Activated CD4-positive, alpha-beta T cell treated with anti-CD3 and anti-CD28 coated beads for 36 hours (primary cell): ENCODE results near the gene KRTAP5-2. TPM values are rescaled to one million over a fixed set of nuclear protein-coding genes. Genes with fewer than 3 reads are reported as not detected.
A peak's percentile ranks its signal among the peaks of the same experiment; 100 is the strongest.

Experiments used
- ATAC-seq: fragments of 200-7000 bp; cut with Tn5 transposase; one replicate; pipeline ENCODE4 v1.10.0; 2021; ENCODE audit warnings: mild to moderate bottlenecking, moderate library complexity
- CTCF ChIA-PET: fragments of 350-600 bp; sonication (Branson Sonifier 250); formaldehyde crosslinking; loops from one replicate; lab custom pipeline; 2021; ENCODE audit warnings: antibody characterized with exemption; lab: Charles Lee
- POLR2A ChIA-PET: fragments of 350-600 bp; sonication (Branson Sonifier 250); formaldehyde crosslinking; loops from one replicate; lab custom pipeline; 2021; ENCODE audit warnings: antibody characterized with exemption, inconsistent platforms; lab: Charles Lee
- DNase-seq: peaks from one replicate; pipeline ENCODE4 v3.0.0-alpha.2; 2020
- H3K27ac Mint-ChIP-seq: one replicate; pipeline ENCODE4 v1.8.0; 2021; ENCODE audit warnings: mixed read lengths
- H3K27me3 Mint-ChIP-seq: one replicate; pipeline ENCODE4 v1.8.0; 2021; ENCODE audit warnings: mixed read lengths
- H3K36me3 Mint-ChIP-seq: one replicate; pipeline ENCODE4 v1.8.0; 2021; ENCODE audit warnings: low read depth, mixed read lengths
- H3K4me1 Mint-ChIP-seq: one replicate; pipeline ENCODE4 v1.8.0; 2021; ENCODE audit warnings: mixed read lengths
- H3K4me3 Mint-ChIP-seq: one replicate; pipeline ENCODE4 v1.8.0; 2021; ENCODE audit warnings: mild to moderate bottlenecking, moderate library complexity, mixed read lengths
- H3K9me3 Mint-ChIP-seq: one replicate; pipeline ENCODE4 v1.8.0; 2021; ENCODE audit warnings: low read depth, mixed read lengths
- intact Hi-C, 2 experiments: fragments of 100-400 bp; cut with DNase I in 1 of 2; cut with micrococcal nuclease in 1 of 2; formaldehyde crosslinking; loops; one replicate each; pipeline versions ENCODE4 v1.14.2 to v1.15.1; 2022 to 2024; cut with DNase I, micrococcal nuclease
- total RNA-seq, 2 experiments: library from RNA; stranded (reverse); gene quantifications; one replicate each; pipeline ENCODE4 v1.2.3, GENCODE V29; 2021

Gene KRTAP5-2
- total RNA-seq, 2 experiments from 2014 or later, result not detected

GRCh38 chr11:1572197-1573076 lies 25.7 kb downstream of the KRTAP5-2 start, which contains the start of gene DUSP8:
Gene DUSP8 (minus strand): TSS chr11:1572271. CDS start chr11:1565826, 6,445 bp downstream.
- peak; percentile 96 for DNase-seq
- intact Hi-C loops, result loop anchor here (1.0 to 10.0 kb wide), 12 partner anchors 35 to 826 kb away; partner anchors contain the start of genes AP2A2 (in 1 of the 2), BRSK2 (in 1 of the 2), LSP1 (in 1 of the 2) and POLR2L (in 1 of the 2)
- no peaks in the 10 kb centered on the region for H3K36me3 Mint-ChIP-seq
- peak within 1 kb of the TSS; percentile 51 for H3K4me3 Mint-ChIP-seq
- ATAC-seq, result peak; percentile 64
- no peak within 1 kb of the TSS for H3K27ac Mint-ChIP-seq
- POLR2A ChIA-PET, result no interaction called here
- peaks cover 9% of the 10 kb centered on the region for H3K4me1 Mint-ChIP-seq
- H3K27me3 Mint-ChIP-seq, result peaks cover 2% of the 10 kb centered on the region
- CTCF ChIA-PET, result interaction anchor here (3.9 kb wide), 1 partner anchor 26 kb away, joined by 46 read pairs; no protein-coding TSS in a partner anchor
- H3K9me3 Mint-ChIP-seq, result no peaks in the 10 kb centered on the region

- Mint-ChIP-seq H3K27ac (no peak overlapping the region), H3K4me1 (peaks cover 9% of the 10 kb centered on the region), H3K27me3 (peaks cover 2% of the 10 kb centered on the region), H3K4me3 (no peak overlapping the region), H3K36me3 (no peaks in the 10 kb centered on the region), H3K9me3 (no peaks in the 10 kb centered on the region)
- CTCF ChIA-PET, result no interaction called here
- ATAC-seq (peak; percentile 15), DNase-seq (no peak)
- POLR2A ChIA-PET, result no interaction called here
- intact Hi-C loops, result loop anchor here (1.0 to 10.0 kb wide), 12 partner anchors 34 to 825 kb away; partner anchors contain the start of genes AP2A2 (in 1 of the 2), BRSK2 (in 1 of the 2), LSP1 (in 1 of the 2) and POLR2L (in 1 of the 2)
Observed at GRCh38 chr11:1571760-1572196, 26.3 kb downstream of the KRTAP5-2 start.

GRCh38 chr11:1570896-1571759 lies 27.0 kb downstream of the KRTAP5-2 start:
- intact Hi-C loops, result loop anchor here (5.0 to 10.0 kb wide), 6 partner anchors 34 to 644 kb away; partner anchors contain the start of genes AP2A2 (in 1 of the 2) and LSP1 (in 1 of the 2)
- ChIA-PET POLR2A (no interaction called here), CTCF (no interaction called here)
- no peaks in the 10 kb centered on the region for H3K9me3 Mint-ChIP-seq
- no peaks in the 10 kb centered on the region for H3K36me3 Mint-ChIP-seq
- peak; percentile 52 for DNase-seq
- H3K27ac Mint-ChIP-seq, result no peak overlapping the region
- peak overlapping the region; percentile 48 for H3K4me3 Mint-ChIP-seq
- peaks cover 2% of the 10 kb centered on the region for H3K27me3 Mint-ChIP-seq
- peaks cover 9% of the 10 kb centered on the region for H3K4me1 Mint-ChIP-seq
- no peak for ATAC-seq

- intact Hi-C loops, result loop anchor here (5.0 to 10.0 kb wide), 6 partner anchors 33 to 643 kb away; partner anchors contain the start of genes AP2A2 (in 1 of the 2) and LSP1 (in 1 of the 2)
- POLR2A ChIA-PET, result no interaction called here
- H3K27ac Mint-ChIP-seq, result no peak overlapping the region
- H3K27me3 Mint-ChIP-seq, result peaks cover 2% of the 10 kb centered on the region
- peak overlapping the region; percentile 48 for H3K4me3 Mint-ChIP-seq
- ATAC-seq (no peak), DNase-seq (no peak)
- CTCF ChIA-PET, result no interaction called here
- no peaks in the 10 kb centered on the region for H3K36me3 Mint-ChIP-seq
- peaks cover 9% of the 10 kb centered on the region for H3K4me1 Mint-ChIP-seq
- no peaks in the 10 kb centered on the region for H3K9me3 Mint-ChIP-seq
Observed at GRCh38 chr11:1570531-1570895, 27.6 kb downstream of the KRTAP5-2 start.

GRCh38 chr11:1570001-1570453 lies 28.1 kb downstream of the KRTAP5-2 start:
- ChIA-PET CTCF (interaction anchor here (0.6 to 0.7 kb wide), 2 partner anchors 21 to 58 kb away, joined by 3 read pairs; no protein-coding TSS in a partner anchor), POLR2A (no interaction called here)
- Mint-ChIP-seq H3K27ac (no peak overlapping the region), H3K36me3 (no peaks in the 10 kb centered on the region), H3K4me1 (peaks cover 9% of the 10 kb centered on the region), H3K4me3 (no peak overlapping the region), H3K9me3 (no peaks in the 10 kb centered on the region), H3K27me3 (peaks cover under 1% of the 10 kb centered on the region)
- no peak for DNase-seq
- intact Hi-C loops, result loop anchor here (5.0 to 10.0 kb wide), 6 partner anchors 33 to 643 kb away; partner anchors contain the start of genes AP2A2 (in 1 of the 2) and LSP1 (in 1 of the 2)
- ATAC-seq, result no peak

- Mint-ChIP-seq H3K27ac (no peak overlapping the region), H3K4me3 (no peak overlapping the region), H3K36me3 (no peaks in the 10 kb centered on the region), H3K27me3 (no peaks in the 10 kb centered on the region), H3K4me1 (peaks cover 9% of the 10 kb centered on the region), H3K9me3 (no peaks in the 10 kb centered on the region)
- CTCF ChIA-PET, result interaction anchor here (0.7 kb wide), 1 partner anchor 59 kb away, joined by 3 read pairs; no protein-coding TSS in a partner anchor
- POLR2A ChIA-PET, result no interaction called here
- DNase-seq, result no peak
- intact Hi-C loops, result no loop called here
- no peak for ATAC-seq
Observed at GRCh38 chr11:1569251-1569780, 28.8 kb downstream of the KRTAP5-2 start.

- ChIA-PET CTCF (interaction anchor here (0.6 kb wide), 1 partner anchor 364 kb away, joined by 3 read pairs; no protein-coding TSS in a partner anchor), POLR2A (no interaction called here)
- DNase-seq, result peak; percentile 43
- Mint-ChIP-seq H3K36me3 (no peaks in the 10 kb centered on the region), H3K27ac (no peak overlapping the region), H3K4me1 (peaks cover 5% of the 10 kb centered on the region), H3K27me3 (no peaks in the 10 kb centered on the region), H3K9me3 (no peaks in the 10 kb centered on the region), H3K4me3 (no peak overlapping the region)
- ATAC-seq, result no peak
- intact Hi-C loops, result no loop called here
Observed at GRCh38 chr11:1568441-1568911, 29.6 kb downstream of the KRTAP5-2 start.

- Mint-ChIP-seq H3K9me3 (no peaks in the 10 kb centered on the region), H3K4me3 (no peak overlapping the region), H3K27me3 (no peaks in the 10 kb centered on the region), H3K36me3 (no peaks in the 10 kb centered on the region), H3K27ac (no peak overlapping the region), H3K4me1 (peaks cover 4% of the 10 kb centered on the region)
- POLR2A ChIA-PET, result no interaction called here
- CTCF ChIA-PET, result interaction anchor here (0.6 to 0.8 kb wide), 2 partner anchors 31 to 363 kb away, joined by 3 read pairs; no protein-coding TSS in a partner anchor
- ATAC-seq, result no peak
- intact Hi-C loops, result no loop called here
- DNase-seq, result no peak
Observed at GRCh38 chr11:1567721-1568100, 30.4 kb downstream of the KRTAP5-2 start.

GRCh38 chr11:1567052-1567720 lies 30.9 kb downstream of the KRTAP5-2 start:
- Mint-ChIP-seq H3K9me3 (no peaks in the 10 kb centered on the region), H3K27ac (no peak overlapping the region), H3K27me3 (no peaks in the 10 kb centered on the region), H3K4me1 (peaks cover 4% of the 10 kb centered on the region), H3K4me3 (no peak overlapping the region), H3K36me3 (no peaks in the 10 kb centered on the region)
- POLR2A ChIA-PET, result no interaction called here
- ATAC-seq (no peak), DNase-seq (no peak)
- intact Hi-C loops, result no loop called here
- CTCF ChIA-PET, result interaction anchor here (0.8 kb wide), 1 partner anchor 32 kb away, joined by 3 read pairs; no protein-coding TSS in a partner anchor
